Measurements from ENCODE around the gene CRYBA2. TPM values are rescaled to one million over a fixed set of nuclear protein-coding genes. Genes with fewer than 3 reads are reported as not detected.

The CRYBA2 gene
- total and polyA plus RNA-seq, 7 donors, result 1.4 to 10.8 (median 5.5) TPM; not detected in 4

- intact Hi-C loops (cut with DNase I), result no loop called here
- Histone ChIP-seq H3K9me3 (no peaks in the 10 kb centered on the region), H3K27ac (no peak overlapping the region), H3K4me3 (no peak overlapping the region), H3K36me3 (no peaks in the 10 kb centered on the region), H3K4me1 (peaks cover 0 to 35% (median 24%) of the 10 kb centered on the region in 4 donors), H3K27me3 (peaks cover 53 to 87% (median 75%) of the 10 kb centered on the region in 3 donors)
- TF ChIP-seq CTCF (IDR thresholded peaks at IDR 0.05), result no peak
- no peak for TF ChIP-seq EP300 (IDR thresholded peaks at IDR 0.05)
- no peak for TF ChIP-seq POLR2A (IDR thresholded peaks at IDR 0.05)
- TF ChIP-seq POLR2AphosphoS5 (IDR thresholded peaks at IDR 0.05), result no peak
- WGBS, 2 donors, result 3 to 5% methylated on average over 42 of the region's 42 CpGs
- no peak for DNase-seq
These were observed 30.2 kb downstream of the CRYBA2 start for GRCh38 chr2:218962859-218963492.

- intact Hi-C loops (cut with DNase I), result no loop called here
- 17 to 20% methylated on average over 34 of the region's 34 CpGs for WGBS, 2 donors
These were observed 31.3 kb downstream of the CRYBA2 start for GRCh38 chr2:218961651-218962570.

GRCh38 chr2:218961229-218961628, 32.0 kb downstream of the CRYBA2 start:
- no peak for DNase-seq
- WGBS, 2 donors, result 9 to 10% methylated on average over 4 of the region's 4 CpGs
- TF ChIP-seq POLR2AphosphoS5 (IDR thresholded peaks at IDR 0.05), result no peak
- no peak for TF ChIP-seq CTCF (IDR thresholded peaks at IDR 0.05)
- no peak for TF ChIP-seq POLR2A (IDR thresholded peaks at IDR 0.05)
- no peak for TF ChIP-seq EP300 (IDR thresholded peaks at IDR 0.05)

More at GRCh38 chr2:218961651-218962570, 31.3 kb downstream of the CRYBA2 start:
- peaks cover 0 to 35% (median 24%) of the 10 kb centered on the region in 4 donors for H3K4me1 ChIP-seq
- H3K4me3 ChIP-seq, result no peak overlapping the region
- no peaks in the 10 kb centered on the region for H3K9me3 ChIP-seq
- H3K27ac ChIP-seq, result no peak overlapping the region
- no peak for DNase-seq
- H3K36me3 ChIP-seq, result no peaks in the 10 kb centered on the region
- no peak for TF ChIP-seq CTCF (IDR thresholded peaks at IDR 0.05)
- no peak for TF ChIP-seq EP300 (IDR thresholded peaks at IDR 0.05)
- no peak for TF ChIP-seq POLR2A (IDR thresholded peaks at IDR 0.05)
- no peak for TF ChIP-seq POLR2AphosphoS5 (IDR thresholded peaks at IDR 0.05)
- H3K27me3 ChIP-seq, result peaks cover 53 to 90% (median 75%) of the 10 kb centered on the region in 3 donors

GRCh38 chr2:218960309-218961165, 32.7 kb downstream of the CRYBA2 start:
- Histone ChIP-seq H3K27me3 (peaks cover 53 to 89% (median 72%) of the 10 kb centered on the region in 3 donors), H3K4me3 (peak overlapping the region in 1 of 4 donors; percentile 18), H3K4me1 (peaks cover 0 to 35% (median 24%) of the 10 kb centered on the region in 4 donors), H3K27ac (no peak overlapping the region), H3K36me3 (no peaks in the 10 kb centered on the region), H3K9me3 (no peaks in the 10 kb centered on the region)
- DNase-seq, result no peak
- 2 to 5% methylated on average over 87 of the region's 87 CpGs for WGBS, 2 donors
- intact Hi-C loops (cut with DNase I), result no loop called here
- TF ChIP-seq POLR2AphosphoS5 (IDR thresholded peaks at IDR 0.05) (no peak), POLR2A (IDR thresholded peaks at IDR 0.05) (no peak), EP300 (IDR thresholded peaks at IDR 0.05) (no peak), CTCF (IDR thresholded peaks at IDR 0.05) (no peak)

More at GRCh38 chr2:218961229-218961628, 32.0 kb downstream of the CRYBA2 start:
- Histone ChIP-seq H3K4me3 (no peak overlapping the region), H3K27me3 (peaks cover 53 to 94% (median 75%) of the 10 kb centered on the region in 3 donors), H3K4me1 (peaks cover 0 to 35% (median 24%) of the 10 kb centered on the region in 4 donors), H3K36me3 (no peaks in the 10 kb centered on the region), H3K27ac (no peak overlapping the region), H3K9me3 (no peaks in the 10 kb centered on the region)
- intact Hi-C loops (cut with DNase I), result no loop called here
